ENCODE data around the gene LGALS16.

GRCh38 chr19:39637891-39638290, 17.8 kb upstream of the LGALS16 start:
- TF ChIP-seq, protein P1, sequence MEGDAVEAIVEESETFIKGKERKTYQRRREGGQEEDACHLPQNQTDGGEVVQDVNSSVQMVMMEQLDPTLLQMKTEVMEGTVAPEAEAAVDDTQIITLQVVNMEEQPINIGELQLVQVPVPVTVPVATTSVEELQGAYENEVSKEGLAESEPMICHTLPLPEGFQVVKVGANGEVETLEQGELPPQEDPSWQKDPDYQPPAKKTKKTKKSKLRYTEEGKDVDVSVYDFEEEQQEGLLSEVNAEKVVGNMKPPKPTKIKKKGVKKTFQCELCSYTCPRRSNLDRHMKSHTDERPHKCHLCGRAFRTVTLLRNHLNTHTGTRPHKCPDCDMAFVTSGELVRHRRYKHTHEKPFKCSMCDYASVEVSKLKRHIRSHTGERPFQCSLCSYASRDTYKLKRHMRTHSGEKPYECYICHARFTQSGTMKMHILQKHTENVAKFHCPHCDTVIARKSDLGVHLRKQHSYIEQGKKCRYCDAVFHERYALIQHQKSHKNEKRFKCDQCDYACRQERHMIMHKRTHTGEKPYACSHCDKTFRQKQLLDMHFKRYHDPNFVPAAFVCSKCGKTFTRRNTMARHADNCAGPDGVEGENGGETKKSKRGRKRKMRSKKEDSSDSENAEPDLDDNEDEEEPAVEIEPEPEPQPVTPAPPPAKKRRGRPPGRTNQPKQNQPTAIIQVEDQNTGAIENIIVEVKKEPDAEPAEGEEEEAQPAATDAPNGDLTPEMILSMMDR (conservative IDR thresholded peaks at IDR 0.05 in 1 of 2, IDR thresholded peaks at IDR 0.05 in 1 of 2; ENCODE audit: extremely low read depth in 1 of 2, insufficient read depth in 1 of 2, low read depth in 1 of 2, low read length in 2 of 2): no peak
- no peak for TF ChIP-seq EZH2 (IDR thresholded peaks at IDR 0.05; ENCODE audit: borderline replicate concordance, low read length)

All from mammary epithelial cell (primary cell).